Measurements from ENCODE around the gene TCTA. TPM values are rescaled to one million over a fixed set of nuclear protein-coding genes. Genes with fewer than 3 reads are reported as not detected.

Gene TCTA
- polyA plus RNA-seq, 2 donors, result 11.3 to 14.5 TPM

DNA sequence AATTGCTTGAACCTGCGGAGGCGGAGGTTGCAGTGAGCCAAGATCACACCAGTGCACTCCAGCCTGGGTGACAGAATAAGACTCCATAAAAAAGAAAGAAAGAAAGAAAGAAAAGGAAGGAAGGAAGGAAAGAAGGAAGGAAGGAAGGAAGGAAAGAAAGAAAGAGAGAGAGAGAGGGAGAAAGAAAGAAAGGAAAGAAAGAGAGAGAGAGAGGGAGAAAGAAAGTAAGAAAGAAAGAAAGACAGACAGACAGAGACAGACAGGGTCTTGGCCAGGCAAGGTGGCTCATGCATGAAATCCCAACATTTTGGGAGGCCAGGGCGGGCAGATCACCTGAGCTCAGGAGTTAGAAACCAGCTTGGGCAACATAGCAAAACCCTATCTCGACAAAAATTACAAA lies 41.4 kb downstream of the TCTA start:
- Histone ChIP-seq H3K4me1 (ENCODE audit: control insufficient read depth in 2 of 2, insufficient read depth in 2 of 2, low read length in 1 of 2) (peaks cover 0 to 3% of the 10 kb centered on the region in 2 donors), H3K27ac (ENCODE audit: low read depth in 2 of 2, low read length in 1 of 2) (no peak overlapping the region), H3K27me3 (ENCODE audit: control insufficient read depth in 1 of 2, insufficient read depth in 2 of 2, low read length in 2 of 2) (no peaks in the 10 kb centered on the region), H3K4me3 (ENCODE audit: low read depth in 1 of 2, low read length in 2 of 2) (no peak overlapping the region), H3K9me3 (ENCODE audit: control insufficient read depth in 2 of 2, insufficient read depth in 1 of 2, low read depth in 1 of 2, low read length in 1 of 2) (no peaks in the 10 kb centered on the region), H3K36me3 (ENCODE audit: control insufficient read depth in 2 of 2, insufficient read depth in 2 of 2, low read length in 1 of 2) (no peaks in the 10 kb centered on the region)
- 93 to 96% methylated on average over 4 of the region's 4 CpGs for WGBS, 2 donors

DNA sequence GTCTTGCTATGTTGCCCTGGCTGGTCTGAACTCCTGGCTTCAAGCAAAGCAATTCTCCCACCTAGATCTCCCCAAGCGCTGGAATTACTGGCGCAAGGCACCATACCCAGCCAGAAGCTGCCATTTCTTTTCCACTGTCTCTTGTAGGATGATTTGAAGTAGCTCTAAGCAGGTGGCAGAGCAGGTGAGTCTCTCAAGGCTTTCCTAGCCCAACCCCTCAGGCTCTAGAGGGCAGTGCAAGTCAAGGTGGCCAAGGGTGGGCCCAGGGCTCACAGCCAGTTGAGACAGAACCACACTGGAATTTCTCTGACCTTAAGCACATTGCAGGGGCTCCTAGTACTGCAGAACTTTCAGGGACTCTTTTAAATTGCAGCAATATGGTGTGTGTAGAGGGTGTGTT lies 42.2 kb downstream of the TCTA start:
- peaks cover 0 to 3% of the 10 kb centered on the region in 2 donors for H3K4me1 ChIP-seq (ENCODE audit: control insufficient read depth in 2 of 2, insufficient read depth in 2 of 2, low read length in 1 of 2)
- no peaks in the 10 kb centered on the region for H3K36me3 ChIP-seq (ENCODE audit: control insufficient read depth in 2 of 2, insufficient read depth in 2 of 2, low read length in 1 of 2)
- H3K27ac ChIP-seq (ENCODE audit: low read depth in 2 of 2, low read length in 1 of 2), result no peak overlapping the region
- 77 to 84% methylated on average over 2 of the region's 2 CpGs for WGBS, 2 donors
- no peaks in the 10 kb centered on the region for H3K27me3 ChIP-seq (ENCODE audit: control insufficient read depth in 1 of 2, insufficient read depth in 2 of 2, low read length in 2 of 2)
- H3K9me3 ChIP-seq (ENCODE audit: control insufficient read depth in 2 of 2, insufficient read depth in 1 of 2, low read depth in 1 of 2, low read length in 1 of 2), result no peaks in the 10 kb centered on the region
- H3K4me3 ChIP-seq (ENCODE audit: low read depth in 1 of 2, low read length in 2 of 2), result no peak overlapping the region

DNA sequence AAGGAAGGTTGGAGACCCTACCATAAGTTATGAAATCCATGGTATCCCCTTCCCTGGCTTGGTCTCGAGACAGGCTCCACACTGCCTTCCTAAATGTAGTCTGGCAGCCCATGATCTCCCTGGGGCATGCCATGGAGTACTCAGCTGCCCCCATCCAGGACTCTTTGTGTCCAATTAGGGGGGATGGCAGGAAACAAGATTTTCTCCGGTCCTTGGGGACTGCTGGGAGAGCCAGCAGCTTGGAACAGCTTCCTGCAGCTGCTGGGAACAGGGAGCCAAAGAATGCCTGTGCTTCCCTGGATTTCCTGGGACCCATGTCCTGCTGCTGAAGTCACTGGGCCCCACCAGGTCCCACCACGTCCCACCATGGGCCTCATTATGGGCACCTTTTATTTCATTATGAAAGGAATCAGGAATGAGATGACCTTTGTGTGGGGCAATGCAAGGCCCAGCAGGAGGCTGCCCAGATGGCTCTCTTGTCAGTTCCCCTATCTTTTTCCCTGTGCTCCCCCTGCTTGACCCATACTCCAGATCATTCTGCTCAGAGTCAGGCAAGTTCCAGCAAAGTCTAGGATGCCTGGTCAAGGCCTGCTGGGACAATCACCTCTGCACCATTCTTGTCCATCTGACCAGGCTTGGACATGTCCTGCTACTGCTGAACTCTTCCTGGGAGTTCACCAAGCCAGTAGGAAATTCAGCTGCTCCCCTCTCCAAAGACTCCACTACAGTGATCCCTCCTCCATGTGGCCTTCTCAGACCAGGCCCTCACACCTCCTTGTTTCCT lies 42.9 kb downstream of the TCTA start:
- Histone ChIP-seq H3K27ac (ENCODE audit: low read depth in 2 of 2, low read length in 1 of 2) (no peak overlapping the region), H3K4me3 (ENCODE audit: low read depth in 1 of 2, low read length in 2 of 2) (no peak overlapping the region), H3K4me1 (ENCODE audit: control insufficient read depth in 2 of 2, insufficient read depth in 2 of 2, low read length in 1 of 2) (peaks cover 0 to 3% of the 10 kb centered on the region in 2 donors), H3K27me3 (ENCODE audit: control insufficient read depth in 1 of 2, insufficient read depth in 2 of 2, low read length in 2 of 2) (no peaks in the 10 kb centered on the region), H3K36me3 (ENCODE audit: control insufficient read depth in 2 of 2, insufficient read depth in 2 of 2, low read length in 1 of 2) (no peaks in the 10 kb centered on the region), H3K9me3 (ENCODE audit: control insufficient read depth in 2 of 2, insufficient read depth in 1 of 2, low read depth in 1 of 2, low read length in 1 of 2) (no peaks in the 10 kb centered on the region)
- 67 to 70% methylated on average over 3 of the region's 3 CpGs for WGBS, 2 donors

GRCh38 chr3:49456466-49456865 lies 44.2 kb downstream of the TCTA start:
- H3K4me3 ChIP-seq (ENCODE audit: low read depth in 1 of 2, low read length in 2 of 2), result no peak overlapping the region
- no peaks in the 10 kb centered on the region for H3K27me3 ChIP-seq (ENCODE audit: control insufficient read depth in 1 of 2, insufficient read depth in 2 of 2, low read length in 2 of 2)
- no peak overlapping the region for H3K27ac ChIP-seq (ENCODE audit: low read depth in 2 of 2, low read length in 1 of 2)
- peaks cover 3 to 8% of the 10 kb centered on the region in 2 donors for H3K4me1 ChIP-seq (ENCODE audit: control insufficient read depth in 2 of 2, insufficient read depth in 2 of 2, low read length in 1 of 2)
- H3K36me3 ChIP-seq (ENCODE audit: control insufficient read depth in 2 of 2, insufficient read depth in 2 of 2, low read length in 1 of 2), result no peaks in the 10 kb centered on the region
- H3K9me3 ChIP-seq (ENCODE audit: control insufficient read depth in 2 of 2, insufficient read depth in 1 of 2, low read depth in 1 of 2, low read length in 1 of 2), result no peaks in the 10 kb centered on the region
- 89 to 91% methylated on average over 3 of the region's 3 CpGs for WGBS, 2 donors

DNA sequence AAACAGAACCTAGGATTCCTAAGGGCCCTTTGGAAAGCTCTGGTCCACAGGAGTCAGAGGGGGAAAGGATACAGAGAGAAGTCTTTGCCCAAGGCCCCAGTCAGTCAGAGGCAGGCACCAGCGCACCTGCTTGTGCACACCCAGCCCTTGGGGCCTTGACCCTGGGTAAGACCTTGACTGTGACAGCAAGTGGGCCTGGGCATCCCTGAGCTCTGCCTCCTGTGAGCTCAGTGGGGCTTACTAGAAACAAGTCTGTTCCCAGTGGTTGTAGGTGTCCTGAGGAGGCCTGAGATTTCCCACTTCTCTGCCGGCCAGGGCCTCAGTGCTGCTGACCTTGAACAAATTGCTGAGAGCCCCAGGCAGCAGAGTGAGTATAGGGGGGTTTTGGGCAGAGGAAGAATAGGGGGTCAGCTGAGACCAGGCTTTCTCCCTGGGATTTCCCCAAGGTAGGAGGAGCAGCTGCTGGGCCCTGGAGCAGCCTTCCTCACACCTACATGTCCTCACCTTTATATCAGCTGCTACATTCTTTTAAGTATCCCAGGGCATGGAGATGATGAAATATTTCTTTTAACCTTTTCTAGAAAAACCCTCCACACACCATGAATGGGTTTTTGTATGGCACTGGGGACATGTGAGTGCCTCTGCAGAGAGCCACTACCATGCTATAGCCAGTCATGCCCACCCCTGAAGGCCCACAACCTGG lies 48.1 kb downstream of the TCTA start:
- H3K4me1 ChIP-seq (ENCODE audit: control insufficient read depth in 2 of 2, insufficient read depth in 2 of 2, low read length in 1 of 2), result peaks cover 3 to 12% of the 10 kb centered on the region in 2 donors
- H3K27ac ChIP-seq (ENCODE audit: low read depth in 2 of 2, low read length in 1 of 2), result no peak overlapping the region
- no peaks in the 10 kb centered on the region for H3K27me3 ChIP-seq (ENCODE audit: control insufficient read depth in 1 of 2, insufficient read depth in 2 of 2, low read length in 2 of 2)
- no peak overlapping the region for H3K4me3 ChIP-seq (ENCODE audit: low read depth in 1 of 2, low read length in 2 of 2)
- H3K36me3 ChIP-seq (ENCODE audit: control insufficient read depth in 2 of 2, insufficient read depth in 2 of 2, low read length in 1 of 2), result no peaks in the 10 kb centered on the region
- WGBS, 2 donors, result 73 to 86% methylated on average over 2 of the region's 2 CpGs
- no peaks in the 10 kb centered on the region for H3K9me3 ChIP-seq (ENCODE audit: control insufficient read depth in 2 of 2, insufficient read depth in 1 of 2, low read depth in 1 of 2, low read length in 1 of 2)

DNA sequence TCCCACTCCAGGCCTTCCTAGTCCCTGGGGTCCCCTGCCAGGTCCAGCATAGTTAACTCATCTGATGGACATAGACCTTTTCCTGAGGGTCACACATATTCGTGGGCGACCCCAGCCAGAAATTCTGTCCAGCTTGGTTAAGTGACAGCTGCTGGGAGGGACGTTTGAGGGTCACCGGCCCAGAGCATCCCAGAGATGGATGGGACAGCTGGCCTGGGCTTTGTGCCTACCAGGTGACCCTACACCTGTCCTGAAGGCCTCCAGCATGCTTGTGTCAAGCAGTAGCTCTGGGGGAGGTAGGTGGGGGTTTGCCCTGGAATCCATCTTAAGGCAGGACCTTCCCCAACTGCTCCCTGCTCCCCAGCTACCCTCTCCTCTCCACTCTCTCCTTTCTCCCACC lies 48.7 kb downstream of the TCTA start:
- Histone ChIP-seq H3K4me1 (ENCODE audit: control insufficient read depth in 2 of 2, insufficient read depth in 2 of 2, low read length in 1 of 2) (peaks cover 3 to 11% of the 10 kb centered on the region in 2 donors), H3K9me3 (ENCODE audit: control insufficient read depth in 2 of 2, insufficient read depth in 1 of 2, low read depth in 1 of 2, low read length in 1 of 2) (no peaks in the 10 kb centered on the region), H3K4me3 (ENCODE audit: low read depth in 1 of 2, low read length in 2 of 2) (no peak overlapping the region), H3K36me3 (ENCODE audit: control insufficient read depth in 2 of 2, insufficient read depth in 2 of 2, low read length in 1 of 2) (no peaks in the 10 kb centered on the region), H3K27ac (ENCODE audit: low read depth in 2 of 2, low read length in 1 of 2) (no peak overlapping the region), H3K27me3 (ENCODE audit: control insufficient read depth in 1 of 2, insufficient read depth in 2 of 2, low read length in 2 of 2) (no peaks in the 10 kb centered on the region)
- 80 to 86% methylated on average over 4 of the region's 4 CpGs for WGBS, 2 donors

- H3K4me1 ChIP-seq (ENCODE audit: control insufficient read depth in 2 of 2, insufficient read depth in 2 of 2, low read length in 1 of 2), result peaks cover 3 to 11% of the 10 kb centered on the region in 2 donors
- 23 to 31% methylated on average over 1 of the region's 1 CpG for WGBS, 2 donors
- H3K27ac ChIP-seq (ENCODE audit: low read depth in 2 of 2, low read length in 1 of 2), result peak overlapping the region; percentile 11 to 30
- H3K9me3 ChIP-seq (ENCODE audit: control insufficient read depth in 2 of 2, insufficient read depth in 1 of 2, low read depth in 1 of 2, low read length in 1 of 2), result no peaks in the 10 kb centered on the region
- no peaks in the 10 kb centered on the region for H3K27me3 ChIP-seq (ENCODE audit: control insufficient read depth in 1 of 2, insufficient read depth in 2 of 2, low read length in 2 of 2)
- no peak overlapping the region for H3K4me3 ChIP-seq (ENCODE audit: low read depth in 1 of 2, low read length in 2 of 2)
- H3K36me3 ChIP-seq (ENCODE audit: control insufficient read depth in 2 of 2, insufficient read depth in 2 of 2, low read length in 1 of 2), result no peaks in the 10 kb centered on the region
Observed at GRCh38 chr3:49461443-49462171, 49.4 kb downstream of the TCTA start.

GRCh38 chr3:49462222-49462621 lies 50.0 kb downstream of the TCTA start:
- Histone ChIP-seq H3K27ac (ENCODE audit: low read depth in 2 of 2, low read length in 1 of 2) (no peak overlapping the region), H3K9me3 (ENCODE audit: control insufficient read depth in 2 of 2, insufficient read depth in 1 of 2, low read depth in 1 of 2, low read length in 1 of 2) (no peaks in the 10 kb centered on the region), H3K4me1 (ENCODE audit: control insufficient read depth in 2 of 2, insufficient read depth in 2 of 2, low read length in 1 of 2) (peaks cover 3 to 11% of the 10 kb centered on the region in 2 donors), H3K4me3 (ENCODE audit: low read depth in 1 of 2, low read length in 2 of 2) (no peak overlapping the region), H3K36me3 (ENCODE audit: control insufficient read depth in 2 of 2, insufficient read depth in 2 of 2, low read length in 1 of 2) (no peaks in the 10 kb centered on the region), H3K27me3 (ENCODE audit: control insufficient read depth in 1 of 2, insufficient read depth in 2 of 2, low read length in 2 of 2) (no peaks in the 10 kb centered on the region)
- 65 to 75% methylated on average over 3 of the region's 3 CpGs for WGBS, 2 donors

- Histone ChIP-seq H3K27ac (ENCODE audit: low read depth in 2 of 2, low read length in 1 of 2) (peak overlapping the region; percentile 5 to 72), H3K4me1 (ENCODE audit: control insufficient read depth in 2 of 2, insufficient read depth in 2 of 2, low read length in 1 of 2) (peaks cover 3 to 14% of the 10 kb centered on the region in 2 donors), H3K27me3 (ENCODE audit: control insufficient read depth in 1 of 2, insufficient read depth in 2 of 2, low read length in 2 of 2) (no peaks in the 10 kb centered on the region), H3K36me3 (ENCODE audit: control insufficient read depth in 2 of 2, insufficient read depth in 2 of 2, low read length in 1 of 2) (no peaks in the 10 kb centered on the region), H3K4me3 (ENCODE audit: low read depth in 1 of 2, low read length in 2 of 2) (no peak overlapping the region), H3K9me3 (ENCODE audit: control insufficient read depth in 2 of 2, insufficient read depth in 1 of 2, low read depth in 1 of 2, low read length in 1 of 2) (no peaks in the 10 kb centered on the region)
- WGBS, 2 donors, result 66 to 78% methylated on average over 18 of the region's 18 CpGs
Observed at GRCh38 chr3:49465270-49466034, 53.2 kb downstream of the TCTA start.
